ENCODE results near the gene MACROD2.

The MACROD2 gene

GRCh38 chr20:14758356-14758755, 763.0 kb downstream of the MACROD2 start:
- Histone ChIP-seq H3K27me3 (no peaks in the 10 kb centered on the region), H3K36me3 (no peaks in the 10 kb centered on the region), H3K4me1 (peaks cover 4% of the 10 kb centered on the region; the same call in 1 of the 2 replicates), H3K4me3 (ENCODE audit: low read depth, low read length) (no peak overlapping the region), H3K9me3 (no peaks in the 10 kb centered on the region)
- DNase-seq = no peak
- TF ChIP-seq, protein P1, sequence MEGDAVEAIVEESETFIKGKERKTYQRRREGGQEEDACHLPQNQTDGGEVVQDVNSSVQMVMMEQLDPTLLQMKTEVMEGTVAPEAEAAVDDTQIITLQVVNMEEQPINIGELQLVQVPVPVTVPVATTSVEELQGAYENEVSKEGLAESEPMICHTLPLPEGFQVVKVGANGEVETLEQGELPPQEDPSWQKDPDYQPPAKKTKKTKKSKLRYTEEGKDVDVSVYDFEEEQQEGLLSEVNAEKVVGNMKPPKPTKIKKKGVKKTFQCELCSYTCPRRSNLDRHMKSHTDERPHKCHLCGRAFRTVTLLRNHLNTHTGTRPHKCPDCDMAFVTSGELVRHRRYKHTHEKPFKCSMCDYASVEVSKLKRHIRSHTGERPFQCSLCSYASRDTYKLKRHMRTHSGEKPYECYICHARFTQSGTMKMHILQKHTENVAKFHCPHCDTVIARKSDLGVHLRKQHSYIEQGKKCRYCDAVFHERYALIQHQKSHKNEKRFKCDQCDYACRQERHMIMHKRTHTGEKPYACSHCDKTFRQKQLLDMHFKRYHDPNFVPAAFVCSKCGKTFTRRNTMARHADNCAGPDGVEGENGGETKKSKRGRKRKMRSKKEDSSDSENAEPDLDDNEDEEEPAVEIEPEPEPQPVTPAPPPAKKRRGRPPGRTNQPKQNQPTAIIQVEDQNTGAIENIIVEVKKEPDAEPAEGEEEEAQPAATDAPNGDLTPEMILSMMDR (IDR thresholded peaks at IDR 0.05; ENCODE audit: low read depth, low read length) = no peak

DNA sequence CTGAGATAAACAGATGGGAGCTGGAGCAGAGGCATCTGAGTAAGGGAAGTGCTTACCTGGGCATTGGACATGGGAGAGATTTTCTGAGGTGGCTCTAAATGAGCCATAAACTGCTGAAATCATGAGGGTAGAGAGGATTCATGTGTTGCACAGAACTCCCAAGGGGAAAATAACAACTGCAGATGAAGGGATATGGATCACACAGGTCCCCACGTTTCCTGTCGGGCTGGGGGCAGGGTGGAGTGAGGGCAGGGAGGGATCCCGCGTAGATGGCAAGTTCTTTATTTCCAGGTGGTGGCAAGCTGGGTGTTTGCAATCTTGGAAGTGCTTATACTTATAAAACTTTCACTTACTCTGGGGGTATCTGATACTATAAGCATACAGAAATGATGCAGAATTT, 764.7 kb downstream of the MACROD2 start:
- peak; percentile 54 for DNase-seq
- peaks cover 4% of the 10 kb centered on the region; the same call in 1 of the 2 replicates for H3K4me1 ChIP-seq
- TF ChIP-seq, protein P1 (IDR thresholded peaks at IDR 0.05; ENCODE audit: low read depth, low read length) = no peak
- H3K36me3 ChIP-seq = no peaks in the 10 kb centered on the region
- no peak overlapping the region for H3K4me3 ChIP-seq (ENCODE audit: low read depth, low read length)
- no peaks in the 10 kb centered on the region for H3K27me3 ChIP-seq
- H3K9me3 ChIP-seq = no peaks in the 10 kb centered on the region

DNA sequence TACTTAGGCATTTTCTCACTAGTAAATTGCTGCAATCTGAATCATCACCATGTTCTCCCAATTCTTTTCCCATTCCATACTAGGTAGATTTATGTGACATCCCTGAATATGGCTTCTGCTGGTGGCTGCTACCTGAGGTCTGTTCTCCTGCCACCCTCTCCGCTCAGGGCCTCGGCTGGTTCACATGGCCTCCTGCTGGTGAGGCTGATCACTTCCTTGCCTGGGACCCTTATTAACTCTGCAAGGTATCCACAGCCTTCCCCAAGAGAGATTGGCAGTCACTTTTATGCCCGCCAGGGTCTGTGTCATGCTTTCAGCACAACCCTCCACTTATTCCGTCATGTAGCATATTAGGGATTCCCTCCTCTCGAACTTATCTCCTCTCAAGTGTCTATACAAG, 766.6 kb downstream of the MACROD2 start:
- Histone ChIP-seq H3K4me3 (ENCODE audit: low read depth, low read length) (no peak overlapping the region), H3K27me3 (no peaks in the 10 kb centered on the region), H3K36me3 (no peaks in the 10 kb centered on the region), H3K9me3 (no peaks in the 10 kb centered on the region), H3K4me1 (peaks cover 4% of the 10 kb centered on the region; the same call in 1 of the 2 replicates)
- DNase-seq = no peak
- TF ChIP-seq, protein P1 (IDR thresholded peaks at IDR 0.05; ENCODE audit: low read depth, low read length) = peak; percentile 20

- Histone ChIP-seq H3K36me3 (no peaks in the 10 kb centered on the region), H3K9me3 (no peaks in the 10 kb centered on the region), H3K27me3 (no peaks in the 10 kb centered on the region), H3K4me1 (peaks cover 4% of the 10 kb centered on the region; the same call in 1 of the 2 replicates), H3K4me3 (ENCODE audit: low read depth, low read length) (no peak overlapping the region)
- TF ChIP-seq, protein P1 (IDR thresholded peaks at IDR 0.05; ENCODE audit: low read depth, low read length) = no peak
- no peak for DNase-seq
Observed at GRCh38 chr20:14764511-14765369, 769.4 kb downstream of the MACROD2 start.

GRCh38 chr20:14765370-14765701, 770.0 kb downstream of the MACROD2 start:
- DNase-seq = no peak
- no peak overlapping the region for H3K4me3 ChIP-seq (ENCODE audit: low read depth, low read length)
- no peaks in the 10 kb centered on the region; the same call in 1 of the 2 replicates for H3K4me1 ChIP-seq
- no peaks in the 10 kb centered on the region for H3K9me3 ChIP-seq
- no peaks in the 10 kb centered on the region for H3K36me3 ChIP-seq
- H3K27me3 ChIP-seq = no peaks in the 10 kb centered on the region
- TF ChIP-seq, protein P1 (IDR thresholded peaks at IDR 0.05; ENCODE audit: low read depth, low read length) = no peak

DNA sequence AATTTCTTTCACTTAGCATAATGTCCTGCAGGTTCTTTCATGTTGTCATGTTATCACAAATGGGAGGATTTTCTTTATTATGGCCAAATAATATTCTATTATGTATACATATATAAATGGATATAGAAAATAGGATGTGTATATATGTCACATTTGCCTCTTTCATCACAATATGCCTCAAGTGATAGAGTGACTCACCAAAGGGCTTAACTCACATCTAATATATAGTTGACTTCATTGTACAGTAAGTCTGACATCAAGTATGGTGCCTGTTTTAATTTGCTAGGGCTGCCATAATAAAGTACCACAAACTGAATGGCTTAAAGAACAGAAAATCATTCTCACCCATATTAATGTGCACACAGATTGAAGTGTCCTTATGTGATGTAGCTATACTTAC, 778.2 kb downstream of the MACROD2 start:
- no peak for DNase-seq
- H3K4me1 ChIP-seq = peaks cover 6% of the 10 kb centered on the region; the same call in 1 of the 2 replicates
- TF ChIP-seq, protein P1 (IDR thresholded peaks at IDR 0.05; ENCODE audit: low read depth, low read length) = no peak
- no peaks in the 10 kb centered on the region for H3K27me3 ChIP-seq
- H3K4me3 ChIP-seq (ENCODE audit: low read depth, low read length) = no peak overlapping the region
- H3K36me3 ChIP-seq = no peaks in the 10 kb centered on the region
- no peaks in the 10 kb centered on the region; the same call in 1 of the 2 replicates for H3K9me3 ChIP-seq
